BJ (cell line): Measurements from ENCODE around the gene C6orf141. TPM values are rescaled to one million over a fixed set of nuclear protein-coding genes. Genes with fewer than 3 reads are reported as not detected.

Experiments
- CTCF ChIA-PET: fragments of 350-600 bp; formaldehyde crosslinking; extraction: SDS; loops from one replicate; lab custom pipeline; 2021; ENCODE audit warnings: antibody characterized with exemption, inconsistent platforms; lab: Yijun Ruan, JAX
- POLR2A ChIA-PET: fragments of 300-600 bp; sonication (Branson Sonifier 250); formaldehyde crosslinking; extraction: SDS; loops from one replicate; lab custom pipeline; 2021; ENCODE audit warnings: antibody characterized with exemption; lab: Charles Lee
- DNase-seq: peaks from one replicate; pipeline ENCODE4 v3.0.0-alpha.2; 2011; ENCODE audit warnings: low read depth
- H3K27me3 ChIP-seq: 2 replicates; pipeline ENCODE4 v1.6.0; 2011; ENCODE audit warnings: low read length; ENCODE audit not compliant: control insufficient read depth, insufficient read depth
- H3K36me3 ChIP-seq: 2 replicates; pipeline ENCODE4 v1.5.1; 2011; ENCODE audit warnings: low read length; ENCODE audit not compliant: control insufficient read depth, insufficient read depth
- H3K4me3 ChIP-seq: 2 replicates; pipeline ENCODE4 v1.5.1; 2011; ENCODE audit warnings: low read depth, mild to moderate bottlenecking, control low read depth, low read length
- polyA minus RNA-seq: library from RNA; depleted of rRNA, polyadenylated mRNA; stranded (reverse); fragments of >200 nt; gene quantifications from 2 replicates; pipeline ENCODE4 v1.2.3, GENCODE V29; 2011; rRNA and poly(A)+ RNA removed
- polyA plus RNA-seq: library from polyadenylated mRNA; depleted of rRNA; stranded (reverse); fragments of >200 nt; gene quantifications from 2 replicates; pipeline ENCODE4 v1.2.3, GENCODE V29; 2011; rRNA removed
- TF ChIP-seq, protein P1 (sequence below): IDR thresholded peaks from 2 replicates; pipeline ENCODE4 v1.5.1; 2011; ENCODE audit warnings: low read depth, mild to moderate bottlenecking, control low read depth, inconsistent platforms, low read length, moderate library complexity; ENCODE audit not compliant: insufficient read depth

C6orf141 gene
- polyA plus RNA-seq (0.22 and 0.32 TPM in 2 replicates), polyA minus RNA-seq (0.09 TPM in 1 of 2 replicates, not detected in the other)

DNA sequence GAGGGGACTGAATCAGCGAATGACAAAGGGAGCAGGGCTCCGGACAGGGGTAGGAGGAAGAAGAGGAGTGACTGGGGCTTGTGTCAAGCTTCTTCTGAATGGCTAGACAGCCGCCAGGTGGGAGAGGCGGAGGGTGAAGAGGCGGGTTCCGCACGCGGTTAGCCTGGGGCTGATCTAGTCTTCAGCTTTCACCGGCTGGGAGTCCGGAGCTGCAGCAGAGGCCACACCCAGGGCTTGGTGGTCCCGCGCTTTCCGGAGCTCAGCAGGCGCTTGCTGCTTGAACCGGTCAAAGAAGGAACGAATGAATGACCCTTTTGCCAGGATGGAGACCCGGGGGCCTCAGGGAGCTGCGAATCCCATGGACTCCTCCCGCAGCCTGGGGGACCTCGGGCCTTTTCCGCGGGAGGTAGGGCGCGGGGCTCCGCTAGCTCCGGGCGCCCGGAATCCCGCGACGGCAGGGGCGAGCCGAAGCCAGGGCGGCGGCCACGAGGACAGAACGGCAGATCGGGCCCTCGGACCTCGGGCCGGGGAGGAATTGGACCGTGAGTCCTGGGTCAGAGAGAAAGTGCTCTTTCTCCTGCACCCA is at the start of gene C6orf141:
Gene C6orf141 (plus strand): TSS at position 177 of the 586 bp plus-strand sequence. CDS start 125 bp downstream, at position 302.
- no peak for DNase-seq
- ChIA-PET CTCF (interaction anchor here (0.8 to 1.1 kb wide), 2 partner anchors 55 to 56 kb away, joined by 3 to 5 read pairs; no protein-coding TSS in a partner anchor), POLR2A (no interaction called here)
- TF ChIP-seq, protein P1, sequence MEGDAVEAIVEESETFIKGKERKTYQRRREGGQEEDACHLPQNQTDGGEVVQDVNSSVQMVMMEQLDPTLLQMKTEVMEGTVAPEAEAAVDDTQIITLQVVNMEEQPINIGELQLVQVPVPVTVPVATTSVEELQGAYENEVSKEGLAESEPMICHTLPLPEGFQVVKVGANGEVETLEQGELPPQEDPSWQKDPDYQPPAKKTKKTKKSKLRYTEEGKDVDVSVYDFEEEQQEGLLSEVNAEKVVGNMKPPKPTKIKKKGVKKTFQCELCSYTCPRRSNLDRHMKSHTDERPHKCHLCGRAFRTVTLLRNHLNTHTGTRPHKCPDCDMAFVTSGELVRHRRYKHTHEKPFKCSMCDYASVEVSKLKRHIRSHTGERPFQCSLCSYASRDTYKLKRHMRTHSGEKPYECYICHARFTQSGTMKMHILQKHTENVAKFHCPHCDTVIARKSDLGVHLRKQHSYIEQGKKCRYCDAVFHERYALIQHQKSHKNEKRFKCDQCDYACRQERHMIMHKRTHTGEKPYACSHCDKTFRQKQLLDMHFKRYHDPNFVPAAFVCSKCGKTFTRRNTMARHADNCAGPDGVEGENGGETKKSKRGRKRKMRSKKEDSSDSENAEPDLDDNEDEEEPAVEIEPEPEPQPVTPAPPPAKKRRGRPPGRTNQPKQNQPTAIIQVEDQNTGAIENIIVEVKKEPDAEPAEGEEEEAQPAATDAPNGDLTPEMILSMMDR = no peak
- H3K4me3 ChIP-seq = peak within 1 kb of the TSS; percentile 38
- H3K36me3 ChIP-seq = no peaks in the 10 kb centered on the region
- H3K27me3 ChIP-seq = peaks cover 3% of the 10 kb centered on the region

DNA sequence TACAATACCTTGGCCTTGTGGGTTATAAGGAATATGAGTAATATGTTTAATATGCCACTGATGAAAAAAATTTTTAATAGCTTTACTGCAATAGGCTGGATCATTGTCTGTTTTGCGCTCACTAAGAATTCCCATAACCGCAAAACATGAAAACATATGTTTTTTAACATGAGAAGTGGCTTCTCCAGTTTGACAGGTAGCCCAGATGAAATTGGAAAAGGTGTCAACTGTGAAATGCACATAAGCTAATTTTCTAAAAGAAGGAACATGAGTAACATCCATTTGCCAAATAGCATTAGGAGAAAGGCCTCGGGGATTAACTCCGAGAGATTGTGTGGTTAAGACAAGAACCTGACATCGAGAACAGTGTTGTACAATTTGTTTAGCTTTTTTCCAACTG is 45.8 kb upstream of the C6orf141 start:
- CTCF ChIA-PET = no interaction called here
- Histone ChIP-seq H3K36me3 (no peaks in the 10 kb centered on the region), H3K27me3 (no peaks in the 10 kb centered on the region), H3K4me3 (no peak overlapping the region)
- TF ChIP-seq, protein P1 = no peak
- DNase-seq = no peak
- POLR2A ChIA-PET = no interaction called here

DNA sequence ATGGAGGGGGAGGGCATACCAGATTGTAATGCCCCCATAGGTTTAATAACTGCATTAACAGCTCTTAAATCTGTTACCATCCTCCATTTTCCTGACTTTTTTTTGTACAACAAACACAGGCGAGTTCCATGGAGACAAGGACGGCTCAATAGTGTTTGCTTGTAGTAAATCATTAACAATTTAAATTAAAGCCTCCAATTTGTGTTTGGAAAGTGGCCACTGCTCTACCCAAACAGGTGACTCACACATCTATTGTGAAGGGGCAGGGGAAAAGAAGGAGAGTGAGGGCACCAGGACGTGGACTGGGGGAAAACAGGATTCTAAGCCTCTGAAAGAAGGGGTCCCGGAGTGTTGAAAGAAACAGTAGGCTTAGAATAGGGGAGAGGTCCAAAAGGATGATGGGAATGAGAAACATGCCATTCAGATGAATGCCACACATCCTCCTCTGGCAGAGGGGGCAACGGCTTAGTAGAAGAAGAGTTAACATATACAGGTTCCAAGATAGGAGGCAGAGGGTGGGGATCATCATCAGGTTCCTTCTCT is 43.8 kb upstream of the C6orf141 start:
- POLR2A ChIA-PET = no interaction called here
- CTCF ChIA-PET = no interaction called here
- Histone ChIP-seq H3K4me3 (no peak overlapping the region), H3K27me3 (no peaks in the 10 kb centered on the region), H3K36me3 (no peaks in the 10 kb centered on the region)
- no peak for DNase-seq
- TF ChIP-seq, protein P1 = no peak

DNA sequence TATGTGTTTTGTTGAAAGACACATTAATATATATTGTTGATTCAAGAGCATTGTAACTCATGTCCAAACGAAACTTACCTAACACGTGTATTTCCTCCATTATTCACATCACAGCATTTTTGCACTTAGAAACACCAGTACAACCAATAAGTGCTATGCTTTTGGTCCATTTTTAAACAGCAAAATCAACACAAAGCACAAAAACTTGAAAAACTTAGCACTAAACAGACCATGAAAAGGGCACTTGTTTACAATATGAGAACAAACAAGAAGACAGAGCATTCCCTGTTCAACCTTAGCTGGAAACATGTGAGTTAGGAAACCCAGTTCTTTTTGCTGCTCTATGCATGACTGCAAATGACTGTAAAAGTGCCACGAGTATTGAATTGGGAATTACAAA is 41.1 kb upstream of the C6orf141 start:
- POLR2A ChIA-PET = no interaction called here
- Histone ChIP-seq H3K27me3 (no peaks in the 10 kb centered on the region), H3K36me3 (no peaks in the 10 kb centered on the region), H3K4me3 (no peak overlapping the region)
- DNase-seq = no peak
- CTCF ChIA-PET = no interaction called here
- TF ChIP-seq, protein P1 = no peak

DNA sequence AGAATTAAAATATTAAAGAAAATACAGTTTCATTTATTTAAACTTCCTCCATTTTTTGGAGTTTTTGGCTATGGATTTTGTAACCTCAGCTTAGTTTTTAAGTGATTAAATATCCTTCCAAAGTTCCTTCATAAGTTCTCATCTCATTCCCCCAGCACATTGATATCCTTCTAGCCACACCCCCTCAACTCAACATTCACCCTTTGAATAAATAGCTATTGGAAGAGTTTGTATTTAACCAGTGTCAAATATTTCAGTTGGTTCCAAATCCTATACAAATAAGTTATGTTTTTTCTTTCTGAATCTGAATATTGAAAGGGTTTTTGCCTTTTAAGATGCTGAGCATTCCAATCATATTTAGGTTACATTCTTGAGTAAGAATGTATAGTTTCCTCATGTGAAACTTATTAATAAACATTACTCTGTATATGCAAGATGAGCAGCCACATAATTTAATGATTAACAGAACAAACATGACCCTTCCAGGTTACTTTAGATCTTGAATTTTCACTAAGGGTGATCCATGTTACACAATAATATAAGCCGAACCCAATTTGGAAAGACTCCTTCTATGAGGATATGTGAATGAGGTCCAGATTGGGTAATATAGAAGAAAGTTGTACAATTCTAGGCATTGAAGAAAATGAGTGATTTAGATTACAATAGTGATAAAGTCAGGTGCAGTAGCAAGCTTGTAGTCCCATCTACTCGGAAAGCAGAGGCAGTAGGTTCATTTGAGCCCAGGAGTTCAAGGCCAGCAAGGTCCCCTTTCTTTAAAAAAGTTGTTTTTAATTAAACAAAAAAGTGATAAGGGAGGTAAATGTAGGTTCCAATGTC is 37.1 kb upstream of the C6orf141 start:
- ChIA-PET POLR2A (no interaction called here), CTCF (interaction anchor here (1.9 kb wide), 1 partner anchor 94 kb away, joined by 5 read pairs; no protein-coding TSS in a partner anchor)
- Histone ChIP-seq H3K4me3 (no peak overlapping the region), H3K27me3 (no peaks in the 10 kb centered on the region), H3K36me3 (no peaks in the 10 kb centered on the region)
- TF ChIP-seq, protein P1 = no peak
- DNase-seq = no peak
